CD4-positive, alpha-beta T cell treated with Interleukin-2 at 100 ng/mL for 4 hours (primary cell): ENCODE results near the gene UNKL.

Experiments used
- DNase-seq: peaks from one replicate; pipeline ENCODE4 v3.0.0-alpha.2; 2020; ENCODE audit warnings: low spot score

Gene UNKL

GRCh38 chr16:1325673-1326371 is 88.7 kb downstream of the UNKL start:
- no peak for DNase-seq

GRCh38 chr16:1325261-1325660 is 89.2 kb downstream of the UNKL start:
- DNase-seq = no peak

DNA sequence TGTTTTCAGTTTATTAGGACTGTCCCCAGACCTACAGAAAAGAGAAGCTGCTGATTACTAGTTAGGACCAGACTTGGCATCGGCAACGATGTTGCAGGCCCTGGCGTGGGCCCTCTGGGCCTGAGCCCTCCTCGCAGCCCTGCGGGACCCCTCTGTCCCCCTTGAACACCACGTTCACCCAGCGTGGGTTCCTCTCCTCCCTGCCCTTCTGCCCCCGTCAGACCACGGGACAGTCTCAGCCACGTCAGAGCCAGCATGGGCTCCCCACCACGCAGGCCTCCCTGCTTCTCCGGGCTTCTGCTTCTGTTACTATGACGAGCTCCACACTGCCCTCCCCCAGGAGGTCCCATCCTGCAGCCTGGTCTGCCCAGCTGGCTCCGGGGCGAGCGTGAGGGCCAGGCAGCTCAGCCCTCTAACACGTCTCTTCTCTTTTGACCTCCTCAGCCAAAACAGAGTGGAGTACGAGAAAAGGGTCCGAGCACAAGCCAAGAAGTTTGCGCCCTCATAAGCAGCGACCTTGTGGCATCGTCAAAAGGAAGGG is 90.1 kb downstream of the UNKL start:
- DNase-seq = no peak

DNA sequence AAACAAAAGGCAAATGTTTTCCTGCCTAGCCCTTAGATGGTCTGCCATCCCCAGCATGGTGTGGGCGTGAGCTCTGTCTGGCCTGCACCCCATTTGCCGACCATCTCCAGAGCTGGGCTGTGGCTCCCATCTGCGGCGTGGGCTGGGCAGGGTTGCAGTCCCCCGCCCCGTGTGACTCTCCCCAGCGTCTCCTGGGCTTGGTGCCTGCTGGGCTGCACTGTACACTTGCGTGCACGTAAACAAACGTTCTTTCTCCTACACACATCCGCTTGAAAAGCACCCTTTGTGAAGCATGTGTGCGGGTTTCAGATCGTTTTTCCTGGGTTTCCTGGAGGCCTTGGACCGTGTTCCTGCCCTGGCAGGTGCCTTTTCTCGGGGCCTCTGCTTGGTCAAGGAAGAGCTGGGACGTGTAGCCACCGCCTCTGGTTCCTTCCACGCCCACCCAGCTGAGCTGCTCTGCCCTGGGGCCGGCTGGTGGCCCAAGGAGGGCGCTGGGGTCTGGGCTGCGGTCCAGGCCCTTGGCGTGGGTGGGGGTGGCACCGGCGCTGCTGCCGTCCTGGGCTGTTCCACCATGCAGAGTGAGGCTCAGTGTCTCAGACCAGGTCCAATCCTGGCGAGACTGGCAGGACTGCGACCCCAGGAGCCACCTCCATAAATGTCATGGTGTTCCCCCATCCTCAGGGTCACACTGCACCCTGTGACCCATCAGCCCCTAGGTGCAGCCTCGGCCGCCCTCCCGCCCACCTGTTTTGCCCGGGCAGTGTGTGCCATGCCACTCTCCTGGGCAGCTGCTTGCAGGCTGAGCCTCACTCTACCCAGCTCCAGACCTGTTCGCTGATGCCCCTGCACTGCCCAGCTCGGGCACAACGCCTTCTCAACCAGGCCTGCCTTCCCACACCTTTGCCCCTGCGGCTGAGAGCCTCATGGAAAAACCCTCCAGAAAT is 90.9 kb downstream of the UNKL start:
- no peak for DNase-seq

DNA sequence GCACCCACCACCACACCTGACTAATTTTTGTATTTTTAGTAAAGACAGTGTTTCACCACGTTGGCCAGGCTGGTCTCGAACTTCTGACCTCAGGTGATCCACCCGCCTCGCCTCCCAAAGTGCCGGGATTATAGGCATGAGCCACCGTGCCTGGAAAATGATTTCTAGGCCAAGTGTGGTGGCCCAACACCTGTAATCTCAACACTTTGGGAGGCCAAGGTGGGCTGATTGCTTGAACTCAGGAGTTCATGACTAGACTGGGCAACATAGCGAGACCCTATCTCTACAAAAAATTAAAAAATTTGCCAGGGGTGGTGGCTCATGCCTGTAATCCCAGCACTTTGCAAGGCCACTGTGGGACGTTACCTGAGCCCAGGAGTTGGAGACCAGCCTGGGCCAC is 92.1 kb downstream of the UNKL start:
- DNase-seq = no peak

DNA sequence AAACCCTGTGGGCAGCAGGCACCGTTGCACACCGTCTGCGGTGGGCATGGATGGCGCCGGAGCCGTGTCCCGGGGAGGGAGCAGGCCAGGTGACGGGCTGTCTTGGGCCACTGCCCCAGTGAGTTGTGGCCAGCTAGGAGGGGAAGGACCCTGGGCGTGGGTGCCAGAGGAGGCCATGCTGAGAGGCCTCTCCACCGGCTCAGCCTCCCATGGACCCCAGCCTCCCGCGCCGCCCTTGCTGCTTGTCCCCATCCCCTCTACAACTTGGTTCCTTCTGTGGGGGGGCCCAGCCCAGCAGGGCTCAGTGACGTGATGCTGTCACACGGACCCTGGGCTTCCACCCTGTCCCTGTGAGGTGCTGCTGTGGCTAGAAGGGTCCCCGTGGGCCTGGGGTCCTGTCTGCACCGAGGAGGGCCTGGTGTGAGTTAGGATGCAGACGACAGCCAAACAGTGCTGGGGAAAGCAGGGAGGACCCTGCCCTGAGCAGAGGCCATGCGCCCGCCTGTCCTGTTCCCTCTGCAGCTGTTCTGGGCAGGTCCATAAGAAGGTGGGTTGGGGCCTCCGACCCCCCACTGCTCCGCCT is 93.8 kb downstream of the UNKL start:
- no peak for DNase-seq

DNA sequence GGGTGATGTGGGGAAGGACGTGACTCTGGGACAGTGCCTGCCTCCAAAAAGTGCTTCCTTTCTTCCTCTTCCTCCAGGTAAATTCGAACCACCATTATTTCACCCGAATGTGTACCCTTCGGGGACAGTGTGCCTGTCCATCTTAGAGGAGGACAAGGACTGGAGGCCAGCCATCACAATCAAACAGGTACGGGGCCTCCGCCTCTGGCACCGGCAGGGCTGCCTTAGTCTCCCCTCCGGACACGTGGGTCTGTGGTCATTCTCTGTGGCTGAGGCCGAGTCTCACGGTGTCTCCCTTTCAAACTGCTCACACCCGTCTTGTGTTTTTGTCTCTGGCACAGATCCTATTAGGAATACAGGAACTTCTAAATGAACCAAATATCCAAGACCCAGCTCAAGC is 94.4 kb downstream of the UNKL start:
- no peak for DNase-seq

GRCh38 chr16:1319041-1319440 is 95.5 kb downstream of the UNKL start:
- no peak for DNase-seq

DNA sequence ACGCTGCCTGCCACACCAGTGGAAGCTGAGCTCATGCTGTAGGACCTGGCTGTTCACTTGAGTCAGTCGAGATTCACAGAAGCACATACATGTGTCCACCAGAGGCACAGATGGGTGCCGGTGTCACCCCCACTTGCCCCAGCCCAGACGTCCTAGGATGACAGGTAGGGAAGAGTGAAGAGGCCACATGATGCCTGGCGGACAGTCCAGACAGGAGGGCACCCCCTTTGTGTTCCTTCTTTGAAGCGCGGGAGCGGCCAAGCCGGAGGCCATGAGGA is 96.3 kb downstream of the UNKL start:
- no peak for DNase-seq

DNA sequence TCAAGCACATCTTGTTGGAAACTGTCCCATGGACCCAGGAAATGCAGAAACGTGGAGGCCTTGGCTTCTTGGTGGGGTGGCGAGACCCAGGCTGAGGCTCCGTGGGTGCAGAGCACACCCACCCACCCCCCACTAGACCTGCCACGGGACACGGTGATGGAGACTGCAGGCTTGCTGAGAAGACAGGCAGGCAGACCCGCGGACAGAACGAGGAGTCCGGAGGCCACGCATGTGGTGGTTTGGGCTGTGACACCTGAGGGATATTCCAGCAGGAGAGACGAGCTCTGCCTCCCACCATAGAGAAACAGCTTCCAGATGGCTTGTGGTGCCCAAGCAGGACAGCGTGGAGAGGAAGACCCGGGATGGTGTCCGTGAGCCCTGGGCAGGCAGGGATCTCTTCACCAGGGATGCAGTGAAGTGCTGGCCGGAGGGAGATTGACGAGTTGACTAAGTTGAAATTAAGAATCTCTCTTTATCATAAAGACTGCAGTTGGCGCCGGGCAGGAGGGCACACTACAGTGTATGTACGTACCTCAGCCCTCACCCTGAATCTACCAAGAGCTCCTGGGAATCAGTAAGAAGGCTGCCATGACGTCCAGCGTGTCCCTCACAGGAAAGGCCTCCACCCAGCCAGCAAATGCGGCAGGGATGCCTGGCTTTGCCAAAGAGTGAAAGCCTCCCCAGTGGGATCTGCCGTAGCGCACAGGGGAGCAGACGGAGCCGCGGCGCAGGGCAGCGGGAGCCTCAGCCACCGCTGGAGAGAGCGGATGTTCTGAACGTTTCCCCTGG is 96.8 kb downstream of the UNKL start:
- no peak for DNase-seq

DNA sequence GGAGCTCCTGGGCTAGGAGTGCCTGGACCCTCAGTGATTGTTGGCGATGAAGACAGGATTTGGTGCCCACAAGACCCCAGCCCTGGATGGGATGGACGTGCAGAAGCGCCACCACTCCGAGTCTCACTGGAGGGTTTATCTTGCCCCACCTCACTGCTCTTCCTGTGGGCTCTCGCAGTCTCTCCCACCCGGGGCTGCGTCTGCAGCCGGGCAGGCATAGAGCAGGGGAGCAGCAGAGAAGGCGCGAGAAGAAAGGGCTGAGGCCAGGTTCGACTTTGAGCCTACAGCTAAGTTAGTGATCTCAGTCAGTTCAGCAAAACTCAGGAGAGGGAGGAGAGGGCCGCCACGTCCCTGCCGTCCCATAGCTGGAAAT is 98.5 kb downstream of the UNKL start:
- no peak for DNase-seq

GRCh38 chr16:1315081-1316032 is 99.1 kb downstream of the UNKL start:
- DNase-seq = no peak

DNA sequence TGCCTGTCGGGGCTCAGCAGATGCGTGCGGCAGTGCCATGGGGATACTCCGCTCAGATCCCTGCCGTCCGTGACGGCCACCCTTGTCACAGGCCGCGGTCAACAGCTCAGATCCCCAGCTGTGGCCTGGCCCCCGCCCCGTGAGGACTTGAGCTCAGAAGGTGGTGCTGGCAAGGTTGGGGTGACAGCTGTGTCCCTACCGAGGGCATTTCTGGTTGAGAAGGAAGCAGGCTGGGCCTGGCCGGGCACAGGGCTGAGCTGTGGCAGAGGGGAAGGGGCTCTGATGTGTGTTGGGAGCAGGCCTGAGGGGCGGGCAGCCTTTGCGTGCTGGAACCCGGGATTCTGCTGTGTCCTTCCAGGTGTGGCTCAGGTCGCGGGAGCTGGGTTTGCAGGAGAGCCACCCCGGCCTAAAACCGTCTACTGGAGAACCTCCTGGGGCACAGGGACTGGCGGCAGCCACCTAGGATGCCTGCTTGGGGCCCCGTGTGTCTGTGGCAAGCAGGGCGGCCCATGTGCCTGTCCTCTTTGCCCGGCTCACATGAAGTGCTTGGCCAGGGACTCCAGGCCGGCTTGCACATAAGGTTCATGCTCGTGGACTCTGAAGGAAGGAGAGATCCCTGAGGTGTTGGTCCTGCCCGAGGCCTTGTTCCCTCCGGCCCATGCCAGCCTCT is 100.0 kb downstream of the UNKL start:
- no peak for DNase-seq

- no peak for DNase-seq
Observed at GRCh38 chr16:1313721-1314369, 100.7 kb downstream of the UNKL start.
